ENCODE measurements around the gene F8A3. TPM values are rescaled to one million over a fixed set of nuclear protein-coding genes. Genes with fewer than 3 reads are reported as not detected.

F8A3 gene
- total RNA-seq (ENCODE audit: low replicate concordance), result 0.98 TPM in 1 of 2 replicates, not detected in the other

GRCh38 chrX:155458471-155458870 lies at the start of gene F8A3:
F8A3 (minus strand) TSS chrX:155458620; CDS start chrX:155458600, 20 bp downstream.

Other genes with a start within 250 kb of the F8A3 start
- 17.1 and 52.7 TPM in 2 replicates for gene VBP1, start 242.2 kb downstream of the F8A3 start, total RNA-seq (ENCODE audit: low replicate concordance)
- gene RAB39B, start 194.1 kb downstream of the F8A3 start, total RNA-seq (ENCODE audit: low replicate concordance), result 0.47 and 0.53 TPM in 2 replicates
- 0.68 and 5.5 TPM in 2 replicates for gene CLIC2, start 124.0 kb downstream of the F8A3 start, total RNA-seq (ENCODE audit: low replicate concordance)
- not detected in 2 replicates for gene F8A2, start 76.5 kb downstream of the F8A3 start, total RNA-seq (ENCODE audit: low replicate concordance)
- gene SPRY3, start 154.0 kb upstream of the F8A3 start, total RNA-seq (ENCODE audit: low replicate concordance), result 0.15 and 0.23 TPM in 2 replicates
- 9.5 and 9.8 TPM in 2 replicates for gene TMLHE, start 154.3 kb upstream of the F8A3 start, total RNA-seq (ENCODE audit: low replicate concordance)